Right atrium auricular region (tissue), 2 donors: Measurements from ENCODE around the gene AP2M1. TPM values are rescaled to one million over a fixed set of nuclear protein-coding genes. Genes with fewer than 3 reads are reported as not detected.

ENCODE experiments used
- DNase-seq: peaks from one replicate; pipeline ENCODE4 v3.0.0-alpha.2; 2019; ENCODE audit warnings: low spot score
- H3K27ac ChIP-seq, 2 donors: fragments of 200-600 bp; sonication (generic); 1 replicate in 1 of 2; 2 replicates in 1 of 2; pipeline ENCODE4 v1.5.1; 2016 to 2019
- H3K27me3 ChIP-seq, 2 donors: fragments of 200-600 bp; sonication (generic); one replicate each; pipeline versions ENCODE4 v1.5.1 to v1.6.0; 2017 to 2019
- H3K36me3 ChIP-seq: fragments of 200-600 bp; sonication (generic); one replicate; pipeline ENCODE4 v1.5.1; 2016
- H3K4me1 ChIP-seq, 2 donors: fragments of 200-600 bp; sonication (generic); one replicate each; pipeline versions ENCODE4 v1.5.1 to v1.6.0; 2017 to 2019
- H3K4me3 ChIP-seq, 2 donors: fragments of 200-600 bp; sonication (generic); 1 replicate in 1 of 2; 2 replicates in 1 of 2; pipeline ENCODE4 v1.5.1; 2017 to 2019; ENCODE audit warnings: mild to moderate bottlenecking in 1 of 2, moderate library complexity in 1 of 2
- H3K9me3 ChIP-seq, 2 donors: fragments of 200-600 bp; sonication (generic); one replicate each; pipeline ENCODE4 v1.5.1; 2019
- total RNA-seq, 2 donors: library from RNA; depleted of rRNA; stranded (reverse); fragments of >200 nt; gene quantifications; one replicate each; pipeline ENCODE4 v1.1.0, GENCODE V29; 2016
- TF ChIP-seq, protein P1 (sequence below), 2 donors: fragments of 200-600 bp; sonication (generic); IDR thresholded peaks; one replicate each; pipeline ENCODE4 v1.5.1; 2019; ENCODE audit warnings: antibody characterized with exemption in 2 of 2

AP2M1 gene
- total RNA-seq, 2 donors from 2014 or later = 183 to 235 TPM

DNA sequence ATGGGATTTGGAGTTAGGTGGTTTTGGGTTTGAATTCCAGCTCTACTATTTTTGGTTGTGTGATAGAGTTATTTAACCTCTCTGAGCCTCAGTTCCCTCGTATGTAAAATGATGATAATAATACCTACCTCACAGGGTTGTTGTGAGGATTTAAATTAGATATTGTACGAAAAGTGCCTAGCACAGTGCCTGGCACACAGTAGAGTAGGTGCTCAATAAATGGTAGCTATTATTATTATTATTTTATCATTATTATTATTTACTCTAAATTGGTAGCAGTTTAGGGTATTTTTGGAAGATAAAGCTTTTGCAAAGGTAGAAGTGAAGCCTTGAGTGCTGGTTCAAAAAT, 1.3 kb upstream of the AP2M1 start:
- Histone ChIP-seq H3K27me3 (no peaks in the 10 kb centered on the region), H3K27ac (no peak overlapping the region), H3K4me3 (no peak overlapping the region), H3K36me3 (peaks cover 48% of the 10 kb centered on the region), H3K9me3 (no peaks in the 10 kb centered on the region), H3K4me1 (peaks cover 0 to 38% of the 10 kb centered on the region in 2 donors)
- DNase-seq = no peak
- TF ChIP-seq, protein P1, sequence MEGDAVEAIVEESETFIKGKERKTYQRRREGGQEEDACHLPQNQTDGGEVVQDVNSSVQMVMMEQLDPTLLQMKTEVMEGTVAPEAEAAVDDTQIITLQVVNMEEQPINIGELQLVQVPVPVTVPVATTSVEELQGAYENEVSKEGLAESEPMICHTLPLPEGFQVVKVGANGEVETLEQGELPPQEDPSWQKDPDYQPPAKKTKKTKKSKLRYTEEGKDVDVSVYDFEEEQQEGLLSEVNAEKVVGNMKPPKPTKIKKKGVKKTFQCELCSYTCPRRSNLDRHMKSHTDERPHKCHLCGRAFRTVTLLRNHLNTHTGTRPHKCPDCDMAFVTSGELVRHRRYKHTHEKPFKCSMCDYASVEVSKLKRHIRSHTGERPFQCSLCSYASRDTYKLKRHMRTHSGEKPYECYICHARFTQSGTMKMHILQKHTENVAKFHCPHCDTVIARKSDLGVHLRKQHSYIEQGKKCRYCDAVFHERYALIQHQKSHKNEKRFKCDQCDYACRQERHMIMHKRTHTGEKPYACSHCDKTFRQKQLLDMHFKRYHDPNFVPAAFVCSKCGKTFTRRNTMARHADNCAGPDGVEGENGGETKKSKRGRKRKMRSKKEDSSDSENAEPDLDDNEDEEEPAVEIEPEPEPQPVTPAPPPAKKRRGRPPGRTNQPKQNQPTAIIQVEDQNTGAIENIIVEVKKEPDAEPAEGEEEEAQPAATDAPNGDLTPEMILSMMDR (IDR thresholded peaks at IDR 0.05) = no peak

DNA sequence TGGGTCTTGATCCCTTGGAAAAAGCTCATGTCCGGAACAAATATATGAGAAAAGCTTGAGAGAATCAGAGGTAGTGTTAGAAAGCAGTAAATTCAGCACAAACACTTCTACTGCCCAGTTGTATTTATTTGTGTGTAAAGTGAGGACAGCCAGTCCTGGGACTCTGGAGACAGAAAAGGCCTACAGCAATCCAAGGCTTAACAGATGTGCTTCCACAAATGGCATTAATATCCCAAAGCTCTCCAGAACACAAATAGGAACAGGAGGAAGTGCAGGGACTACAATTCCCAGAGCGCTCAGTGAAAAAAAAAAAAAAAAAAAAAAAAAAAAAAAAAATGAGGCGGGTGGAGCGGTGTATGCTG, 390 bp upstream of the AP2M1 start:
- peak overlapping the region; percentile 26 to 49 for H3K27ac ChIP-seq
- peaks cover 53% of the 10 kb centered on the region for H3K36me3 ChIP-seq

DNA sequence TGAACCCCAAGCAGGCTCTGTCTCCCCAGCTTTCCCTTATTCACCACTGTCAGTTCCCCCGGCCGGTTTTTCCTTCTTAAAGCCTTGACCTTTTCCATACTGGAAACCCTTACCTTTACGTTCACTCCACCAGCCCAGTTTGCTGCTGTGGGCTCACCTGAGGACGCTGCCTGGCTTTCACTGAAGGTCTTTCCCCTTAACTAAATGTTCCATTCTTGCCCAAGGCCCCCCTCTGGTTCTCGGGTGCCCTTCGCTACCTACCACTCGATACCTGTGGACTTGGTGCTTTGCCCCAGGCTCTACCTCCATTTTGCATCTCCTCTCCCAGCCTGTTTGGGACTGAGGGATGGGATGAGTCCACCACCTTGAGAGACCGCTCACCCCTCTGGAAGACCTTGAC, 851 bp downstream of the AP2M1 start:
- TF ChIP-seq, protein P1 (IDR thresholded peaks at IDR 0.05) = no peak
- Histone ChIP-seq H3K36me3 (peaks cover 53% of the 10 kb centered on the region), H3K4me3 (peak overlapping the region; percentile 99 to 100), H3K27me3 (no peaks in the 10 kb centered on the region), H3K9me3 (no peaks in the 10 kb centered on the region), H3K27ac (peak overlapping the region; percentile 97 to 99), H3K4me1 (peaks cover 0 to 42% of the 10 kb centered on the region in 2 donors)
- no peak for DNase-seq

More for the DNA sequence above, 390 bp upstream of the AP2M1 start:
- TF ChIP-seq, protein P1 (IDR thresholded peaks at IDR 0.05) = no peak
- Histone ChIP-seq H3K27me3 (no peaks in the 10 kb centered on the region), H3K4me3 (no peak overlapping the region), H3K4me1 (peaks cover 0 to 42% of the 10 kb centered on the region in 2 donors), H3K9me3 (no peaks in the 10 kb centered on the region)
- no peak for DNase-seq

- Histone ChIP-seq H3K9me3 (no peaks in the 10 kb centered on the region), H3K36me3 (peaks cover 53% of the 10 kb centered on the region), H3K27ac (peak overlapping the region; percentile 97 to 99), H3K27me3 (no peaks in the 10 kb centered on the region), H3K4me1 (peaks cover 0 to 42% of the 10 kb centered on the region in 2 donors), H3K4me3 (peak overlapping the region; percentile 99 to 100)
- no peak for DNase-seq
- TF ChIP-seq, protein P1 (IDR thresholded peaks at IDR 0.05) = no peak
Observed at GRCh38 chr3:184175981-184176376, 1.3 kb downstream of the AP2M1 start.

- Histone ChIP-seq H3K4me1 (peaks cover 0 to 42% of the 10 kb centered on the region in 2 donors), H3K36me3 (peaks cover 53% of the 10 kb centered on the region), H3K4me3 (peak overlapping the region; percentile 99 to 100), H3K27me3 (no peaks in the 10 kb centered on the region), H3K27ac (peak overlapping the region; percentile 97 to 99), H3K9me3 (no peaks in the 10 kb centered on the region)
- DNase-seq = peak; percentile 87
- TF ChIP-seq, protein P1 (IDR thresholded peaks at IDR 0.05) = no peak
Observed at GRCh38 chr3:184176377-184177330, 2.0 kb downstream of the AP2M1 start.
